HCT116 (cell line): ENCODE measurements around the gene TLCD3B. TPM values are rescaled to one million over a fixed set of nuclear protein-coding genes. Genes with fewer than 3 reads are reported as not detected.

ENCODE experiments used
- ATAC-seq: fragments of 200-7000 bp; cut with Tn5 transposase; 2 replicates; pipeline ENCODE4 v1.9.1; 2020; ENCODE audit warnings: mild to moderate bottlenecking, moderate library complexity
- BruUV-seq: library from RNA; stranded (reverse); fragments of 400-500 nt; replicated peaks from 2 replicates; lab custom pipeline; 2021; lab: Mats Ljungman, UMichigan
- CTCF ChIA-PET: fragments of 300-600 bp; sonication (Branson Sonifier 250); formaldehyde crosslinking; loops from one replicate; lab custom pipeline; 2021; ENCODE audit warnings: antibody characterized with exemption; lab: Charles Lee
- POLR2A ChIA-PET: fragments of 300-600, 350-600 bp; sonication (Branson Sonifier 250); formaldehyde crosslinking; loops from one replicate; lab custom pipeline; 2021; ENCODE audit warnings: antibody characterized with exemption; lab: Charles Lee
- RAD21 ChIA-PET, 2 experiments: fragments of 300-600 bp; sonication (Branson Sonifier 250); formaldehyde crosslinking; loops; one replicate each; lab custom pipeline; 2023; ENCODE audit warnings: low total read pairs in 2 of 2; ENCODE audit not compliant: uncharacterized antibody in 2 of 2, unreplicated experiment in 2 of 2, low non-redundant PET in 1 of 2; lab: Charles Lee
- DNase-seq: peaks from one replicate; pipeline ENCODE4 v3.0.0-alpha.2; 2010; ENCODE audit warnings: low read depth, low spot score
- H2AFZ ChIP-seq: fragments of 200-600 bp; shearing (Covaris generic), sonication (generic); 2 replicates; pipeline ENCODE4 v1.6.1; 2017; ENCODE audit warnings: low read depth, mixed run types, mixed read lengths, antibody characterized with exemption, low read length; ENCODE audit not compliant: poor library complexity, severe bottlenecking
- H3K27ac ChIP-seq: 2 replicates; pipeline ENCODE4 v1.5.1; 2012; ENCODE audit warnings: low read depth, low read length
- H3K27me3 ChIP-seq: fragments of 200-600 bp; sonication (generic); 2 replicates; pipeline ENCODE4 v1.6.1; 2016; ENCODE audit warnings: mixed run types, low read length, mixed read lengths; ENCODE audit not compliant: insufficient read depth
- H3K36me3 ChIP-seq, 2 experiments: fragments of 200-500 bp in 1 of 2; fragments of 200-600 bp in 1 of 2; sonication (Bioruptor generic) in 1 of 2; sonication (generic) in 1 of 2; 2 replicates each; pipeline versions ENCODE4 v1.5.1 to v1.6.1; 2014 to 2016; ENCODE audit warnings: low read length in 2 of 2, inconsistent platforms in 1 of 2, mixed read lengths in 1 of 2, mixed run types in 1 of 2; ENCODE audit not compliant: insufficient read depth in 2 of 2, control insufficient read depth in 1 of 2
- H3K4me1 ChIP-seq, 2 experiments: fragments of 200-600 bp in 1 of 2; sonication (generic) in 1 of 2; 2 replicates each; pipeline versions ENCODE4 v1.5.1 to v1.6.1; 2012 to 2017; ENCODE audit warnings: low read length in 2 of 2, inconsistent platforms in 1 of 2, mild to moderate bottlenecking in 1 of 2, mixed read lengths in 1 of 2, mixed run types in 1 of 2, moderate library complexity in 1 of 2; ENCODE audit not compliant: insufficient read depth in 2 of 2, control insufficient read depth in 1 of 2
- H3K4me2 ChIP-seq: fragments of 200-600 bp; sonication (generic); 2 replicates; pipeline ENCODE4 v1.6.1; 2017; ENCODE audit warnings: mixed run types, low read length, mixed read lengths
- H3K4me3 ChIP-seq, 2 experiments: fragments of 200-600 bp in 1 of 2; sonication (generic) in 1 of 2; replicated peaks in 1 of 2; 2 replicates each; pipeline ENCODE4 v1.5.1; 2011 to 2016; ENCODE audit warnings: low read length in 2 of 2, control low read depth in 1 of 2, low read depth in 1 of 2, mild to moderate bottlenecking in 1 of 2, mixed read lengths in 1 of 2, mixed run types in 1 of 2
- H3K79me2 ChIP-seq: fragments of 200-600 bp; sonication (generic); 2 replicates; pipeline ENCODE4 v1.6.1; 2017; ENCODE audit warnings: mild to moderate bottlenecking, mixed run types, low read length, moderate library complexity, mixed read lengths; ENCODE audit not compliant: insufficient read depth
- H3K9ac ChIP-seq: fragments of 200-600 bp; sonication (generic); 2 replicates; pipeline ENCODE4 v1.6.1; 2016; ENCODE audit warnings: low read length, mixed read lengths
- H3K9me2 ChIP-seq: fragments of 200-600 bp; sonication (generic), shearing (Covaris generic); 2 replicates; pipeline ENCODE4 v1.6.1; 2017; ENCODE audit warnings: mixed run types, mild to moderate bottlenecking, moderate library complexity; ENCODE audit not compliant: insufficient read depth
- H3K9me3 ChIP-seq, 2 experiments: fragments of 200-500 bp in 1 of 2; fragments of 200-600 bp in 1 of 2; sonication (Bioruptor generic) in 1 of 2; sonication (generic) in 1 of 2; 2 replicates each; pipeline ENCODE4 v1.6.1; 2014 to 2017; ENCODE audit warnings: low read length in 2 of 2, mixed read lengths in 2 of 2, inconsistent platforms in 1 of 2, low read depth in 1 of 2, mild to moderate bottlenecking in 1 of 2, mixed run types in 1 of 2, moderate library complexity in 1 of 2; ENCODE audit not compliant: control insufficient read depth in 1 of 2, insufficient read depth in 1 of 2
- H4K20me1 ChIP-seq: fragments of 200-600 bp; sonication (generic), shearing (Covaris generic); 2 replicates; pipeline ENCODE4 v1.6.1; 2017; ENCODE audit warnings: mixed run types, mild to moderate bottlenecking, moderate library complexity; ENCODE audit not compliant: insufficient read depth
- ATF3 ChIP-seq: IDR thresholded peaks from 2 replicates; pipeline ENCODE4 v1.6.1; 2012
- CBX3 ChIP-seq: IDR thresholded peaks from 2 replicates; pipeline ENCODE4 v1.6.1; 2012; ENCODE audit warnings: low read depth
- CEBPB ChIP-seq: IDR thresholded peaks from 2 replicates; pipeline ENCODE4 v1.6.1; 2012; ENCODE audit warnings: low read depth
- EZH2 ChIP-seq: fragments of 200-600 bp; sonication (generic); IDR thresholded peaks from 2 replicates; pipeline ENCODE4 v1.6.1; 2017; ENCODE audit warnings: antibody characterized with exemption, mixed run types
- EZH2phosphoT487 ChIP-seq: fragments of 200-600 bp; IDR thresholded peaks from 2 replicates; pipeline ENCODE4 v1.6.1; 2018; ENCODE audit warnings: antibody characterized with exemption, borderline replicate concordance
- FOSL1 ChIP-seq: IDR thresholded peaks from 2 replicates; pipeline ENCODE4 v1.6.1; 2012; ENCODE audit warnings: low read depth
- JUND ChIP-seq: IDR thresholded peaks from 2 replicates; pipeline ENCODE4 v1.6.1; 2012
- MAX ChIP-seq: IDR thresholded peaks from 2 replicates; pipeline ENCODE4 v1.6.1; 2012
- POLR2A ChIP-seq: IDR thresholded peaks from 2 replicates; pipeline ENCODE4 v1.7.0; 2011; ENCODE audit warnings: borderline replicate concordance; ENCODE audit not compliant: insufficient read depth, insufficient read length; ENCODE audit errors: extremely low read depth
- POLR2AphosphoS5 ChIP-seq: IDR thresholded peaks from 2 replicates; pipeline ENCODE4 v1.6.1; 2011; ENCODE audit warnings: mild to moderate bottlenecking, low read depth, low read length, moderate library complexity
- RAD21 ChIP-seq: IDR thresholded peaks from 2 replicates; pipeline ENCODE4 v1.6.1; 2012; ENCODE audit warnings: low read depth, mild to moderate bottlenecking
- REST ChIP-seq: IDR thresholded peaks from 2 replicates; pipeline ENCODE4 v1.6.1; 2012; ENCODE audit warnings: low read depth
- SP1 ChIP-seq: IDR thresholded peaks from 2 replicates; pipeline ENCODE4 v1.6.1; 2012; ENCODE audit warnings: low read depth
- SRF ChIP-seq: IDR thresholded peaks from 2 replicates; pipeline ENCODE4 v1.6.1; 2012; ENCODE audit warnings: low read depth
- TCF7L2 ChIP-seq: IDR thresholded peaks from 2 replicates; pipeline ENCODE4 v1.7.0; 2011; ENCODE audit warnings: borderline replicate concordance, inconsistent platforms; ENCODE audit not compliant: insufficient read depth, insufficient read length; ENCODE audit errors: extremely low read depth
- YY1 ChIP-seq: IDR thresholded peaks from 2 replicates; pipeline ENCODE4 v1.6.1; 2011; ENCODE audit warnings: low read length, low read depth, moderate library complexity, mild to moderate bottlenecking; ENCODE audit not compliant: insufficient replicate concordance; ENCODE audit errors: extremely low read depth
- ZBTB33 ChIP-seq: IDR thresholded peaks from 2 replicates; pipeline ENCODE4 v1.6.1; 2011; ENCODE audit warnings: mild to moderate bottlenecking, low read length, moderate library complexity; ENCODE audit not compliant: insufficient replicate concordance; ENCODE audit errors: extremely low read depth
- ZFX ChIP-seq: fragments of 450-650 bp; IDR thresholded peaks from 2 replicates; pipeline ENCODE4 v1.6.1; 2017
- intact Hi-C: fragments of 100-400 bp; cut with micrococcal nuclease; formaldehyde crosslinking; loops from 2 replicates; pipeline ENCODE4 v1.10.0; 2022
- total RNA-seq: library from RNA; stranded (reverse); gene quantifications from one replicate; pipeline ENCODE4 v1.2.1, GENCODE V29; 2021; ENCODE audit not compliant: unreplicated experiment

TLCD3B gene
- total RNA-seq, 1 experiment from 2014 or later = 1.0 TPM

- ChIA-PET CTCF (no interaction called here), RAD21 (no interaction called here), POLR2A (no interaction called here)
- Histone ChIP-seq H3K9me3 (no peaks in the 10 kb centered on the region), H3K9me2 (no peaks in the 10 kb centered on the region), H3K4me3 (no peak overlapping the region), H3K27ac (no peak overlapping the region), H2AFZ (no peak overlapping the region), H3K79me2 (no peaks in the 10 kb centered on the region), H3K4me2 (no peak overlapping the region), H3K4me1 (peaks cover 9 to 14% of the 10 kb centered on the region in 2 experiments), H3K27me3 (no peaks in the 10 kb centered on the region), H3K9ac (no peak overlapping the region), H3K36me3 (peaks cover 32% of the 10 kb centered on the region in 2 experiments), H4K20me1 (no peaks in the 10 kb centered on the region)
- ATAC-seq (no peak), DNase-seq (no peak)
- intact Hi-C loops = no loop called here
- no peak for TF ChIP-seq SRF
- TF ChIP-seq CBX3 = no peak
- no peak for TF ChIP-seq TCF7L2
- TF ChIP-seq SP1 = no peak
- no peak for TF ChIP-seq RAD21
- no peak for TF ChIP-seq FOSL1
- TF ChIP-seq ZBTB33 = no peak
- TF ChIP-seq ATF3 = no peak
- no peak for TF ChIP-seq JUND
- no peak for TF ChIP-seq REST
- TF ChIP-seq CEBPB = no peak
- TF ChIP-seq EZH2 = no peak
- TF ChIP-seq ZFX = no peak
- no peak for TF ChIP-seq POLR2AphosphoS5
- no peak for TF ChIP-seq MAX
- TF ChIP-seq EZH2phosphoT487 = no peak
- no peak for TF ChIP-seq YY1
- TF ChIP-seq POLR2A = no peak
- no TSS peak for BruUV-seq
Measured at GRCh38 chr16:29990034-29990433, 41.0 kb downstream of the TLCD3B start.
